ENCODE results near the gene GFAP. TPM values are rescaled to one million over a fixed set of nuclear protein-coding genes. Genes with fewer than 3 reads are reported as not detected.

The GFAP gene
- total RNA-seq, 1 experiment from 2014 or later = 1.6 TPM

DNA sequence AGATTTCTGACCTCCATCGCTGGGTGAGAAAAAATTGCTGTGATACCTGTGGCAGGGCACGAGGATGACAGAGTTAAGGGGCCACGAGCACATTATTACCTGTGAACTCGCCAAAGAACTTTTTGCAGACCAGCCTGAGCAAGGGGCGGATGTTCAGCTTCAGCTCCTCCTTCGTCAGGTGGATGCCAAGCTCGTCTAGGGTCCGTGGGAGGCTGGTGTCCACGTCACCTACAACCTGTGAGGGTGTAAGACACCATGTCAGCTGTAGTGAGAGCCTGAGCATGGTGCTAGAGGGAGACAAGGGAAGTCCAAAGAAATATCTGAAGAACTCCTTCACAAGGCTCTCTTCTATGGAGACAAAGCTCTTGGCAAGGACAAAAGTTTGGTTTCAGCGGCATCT lies 50.5 kb downstream of the GFAP start:
- Mint-ChIP-seq H3K4me3 (no peak overlapping the region), H3K9me3 (no peaks in the 10 kb centered on the region), H3K36me3 (peaks cover 65% of the 10 kb centered on the region), H3K4me1 (no peaks in the 10 kb centered on the region), H3K27ac (no peak overlapping the region), H3K27me3 (ENCODE audit: low read depth) (no peaks in the 10 kb centered on the region)
- ATAC-seq (no peak), DNase-seq (ENCODE audit: low spot score) (no peak)
- TF ChIP-seq RORB (CRISPR knock-in tag; IDR thresholded peaks at IDR 0.05) = no peak
- TF ChIP-seq, protein P1, sequence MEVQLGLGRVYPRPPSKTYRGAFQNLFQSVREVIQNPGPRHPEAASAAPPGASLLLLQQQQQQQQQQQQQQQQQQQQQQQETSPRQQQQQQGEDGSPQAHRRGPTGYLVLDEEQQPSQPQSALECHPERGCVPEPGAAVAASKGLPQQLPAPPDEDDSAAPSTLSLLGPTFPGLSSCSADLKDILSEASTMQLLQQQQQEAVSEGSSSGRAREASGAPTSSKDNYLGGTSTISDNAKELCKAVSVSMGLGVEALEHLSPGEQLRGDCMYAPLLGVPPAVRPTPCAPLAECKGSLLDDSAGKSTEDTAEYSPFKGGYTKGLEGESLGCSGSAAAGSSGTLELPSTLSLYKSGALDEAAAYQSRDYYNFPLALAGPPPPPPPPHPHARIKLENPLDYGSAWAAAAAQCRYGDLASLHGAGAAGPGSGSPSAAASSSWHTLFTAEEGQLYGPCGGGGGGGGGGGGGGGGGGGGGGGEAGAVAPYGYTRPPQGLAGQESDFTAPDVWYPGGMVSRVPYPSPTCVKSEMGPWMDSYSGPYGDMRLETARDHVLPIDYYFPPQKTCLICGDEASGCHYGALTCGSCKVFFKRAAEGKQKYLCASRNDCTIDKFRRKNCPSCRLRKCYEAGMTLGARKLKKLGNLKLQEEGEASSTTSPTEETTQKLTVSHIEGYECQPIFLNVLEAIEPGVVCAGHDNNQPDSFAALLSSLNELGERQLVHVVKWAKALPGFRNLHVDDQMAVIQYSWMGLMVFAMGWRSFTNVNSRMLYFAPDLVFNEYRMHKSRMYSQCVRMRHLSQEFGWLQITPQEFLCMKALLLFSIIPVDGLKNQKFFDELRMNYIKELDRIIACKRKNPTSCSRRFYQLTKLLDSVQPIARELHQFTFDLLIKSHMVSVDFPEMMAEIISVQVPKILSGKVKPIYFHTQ (CRISPR knock-in tag; IDR thresholded peaks at IDR 0.05) = no peak
- TF ChIP-seq CREB1 (CRISPR knock-in tag; IDR thresholded peaks at IDR 0.05) = no peak
- TF ChIP-seq ETV6 (CRISPR knock-in tag; IDR thresholded peaks at IDR 0.05) = no peak
- TF ChIP-seq JAZF1 (CRISPR knock-in tag; IDR thresholded peaks at IDR 0.05) = no peak
- TF ChIP-seq NR1H2 (CRISPR knock-in tag; IDR thresholded peaks at IDR 0.05) = no peak
- TF ChIP-seq, protein P2, sequence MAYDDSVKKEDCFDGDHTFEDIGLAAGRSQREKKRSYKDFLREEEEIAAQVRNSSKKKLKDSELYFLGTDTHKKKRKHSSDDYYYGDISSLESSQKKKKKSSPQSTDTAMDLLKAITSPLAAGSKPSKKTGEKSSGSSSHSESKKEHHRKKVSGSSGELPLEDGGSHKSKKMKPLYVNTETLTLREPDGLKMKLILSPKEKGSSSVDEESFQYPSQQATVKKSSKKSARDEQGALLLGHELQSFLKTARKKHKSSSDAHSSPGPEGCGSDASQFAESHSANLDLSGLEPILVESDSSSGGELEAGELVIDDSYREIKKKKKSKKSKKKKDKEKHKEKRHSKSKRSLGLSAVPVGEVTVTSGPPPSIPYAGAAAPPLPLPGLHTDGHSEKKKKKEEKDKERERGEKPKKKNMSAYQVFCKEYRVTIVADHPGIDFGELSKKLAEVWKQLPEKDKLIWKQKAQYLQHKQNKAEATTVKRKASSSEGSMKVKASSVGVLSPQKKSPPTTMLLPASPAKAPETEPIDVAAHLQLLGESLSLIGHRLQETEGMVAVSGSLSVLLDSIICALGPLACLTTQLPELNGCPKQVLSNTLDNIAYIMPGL (CRISPR knock-in tag; IDR thresholded peaks at IDR 0.05) = no peak
- TF ChIP-seq, protein P3, sequence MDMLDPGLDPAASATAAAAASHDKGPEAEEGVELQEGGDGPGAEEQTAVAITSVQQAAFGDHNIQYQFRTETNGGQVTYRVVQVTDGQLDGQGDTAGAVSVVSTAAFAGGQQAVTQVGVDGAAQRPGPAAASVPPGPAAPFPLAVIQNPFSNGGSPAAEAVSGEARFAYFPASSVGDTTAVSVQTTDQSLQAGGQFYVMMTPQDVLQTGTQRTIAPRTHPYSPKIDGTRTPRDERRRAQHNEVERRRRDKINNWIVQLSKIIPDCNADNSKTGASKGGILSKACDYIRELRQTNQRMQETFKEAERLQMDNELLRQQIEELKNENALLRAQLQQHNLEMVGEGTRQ (CRISPR knock-in tag; IDR thresholded peaks at IDR 0.05) = no peak
- CTCF ChIA-PET = interaction anchor here (0.6 to 8.0 kb wide), 7 partner anchors 14 to 284 kb away, joined by 3 to 103 read pairs (median 3); no protein-coding TSS in a partner anchor
- POLR2A ChIA-PET = no interaction called here

DNA sequence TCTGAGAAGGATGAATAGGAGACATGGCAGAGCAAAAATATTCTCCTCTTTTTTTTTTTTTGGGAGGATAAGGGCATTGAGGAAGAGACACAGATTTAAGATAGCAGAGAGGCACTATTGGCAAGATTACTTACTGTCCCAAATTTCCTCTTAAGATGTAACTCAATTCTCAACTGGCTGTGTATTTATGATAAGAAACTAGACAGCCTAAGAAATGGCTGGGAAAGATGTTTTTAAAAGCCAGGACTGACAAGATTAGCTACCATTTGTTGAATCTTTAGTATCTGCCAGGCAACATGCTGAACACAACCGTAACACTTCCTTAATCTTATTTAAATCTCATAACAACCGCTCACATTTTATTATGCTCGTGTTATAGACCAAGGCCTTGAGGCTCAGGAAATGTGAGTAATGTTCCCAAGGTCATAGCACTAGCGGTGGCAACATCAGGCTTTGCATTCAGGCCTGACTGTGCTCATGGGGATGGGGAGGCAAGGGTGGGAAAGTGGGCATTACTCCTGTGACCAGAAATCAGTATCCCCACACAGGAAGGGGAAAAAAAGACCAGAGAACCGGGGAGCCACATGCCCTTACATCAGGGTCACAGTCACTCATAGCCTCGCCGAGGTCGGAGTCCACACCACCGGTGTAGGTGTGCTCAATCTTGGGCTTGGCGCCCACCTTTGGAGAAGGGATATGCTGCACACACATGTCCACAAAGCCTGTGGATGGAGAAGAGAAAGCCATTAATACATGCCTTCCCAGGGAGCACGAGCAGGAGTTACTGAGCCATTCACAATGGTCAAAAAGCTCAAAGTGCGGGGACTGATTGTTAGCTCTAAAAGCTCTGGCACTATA lies 52.0 kb downstream of the GFAP start:
- ATAC-seq = no peak

DNA sequence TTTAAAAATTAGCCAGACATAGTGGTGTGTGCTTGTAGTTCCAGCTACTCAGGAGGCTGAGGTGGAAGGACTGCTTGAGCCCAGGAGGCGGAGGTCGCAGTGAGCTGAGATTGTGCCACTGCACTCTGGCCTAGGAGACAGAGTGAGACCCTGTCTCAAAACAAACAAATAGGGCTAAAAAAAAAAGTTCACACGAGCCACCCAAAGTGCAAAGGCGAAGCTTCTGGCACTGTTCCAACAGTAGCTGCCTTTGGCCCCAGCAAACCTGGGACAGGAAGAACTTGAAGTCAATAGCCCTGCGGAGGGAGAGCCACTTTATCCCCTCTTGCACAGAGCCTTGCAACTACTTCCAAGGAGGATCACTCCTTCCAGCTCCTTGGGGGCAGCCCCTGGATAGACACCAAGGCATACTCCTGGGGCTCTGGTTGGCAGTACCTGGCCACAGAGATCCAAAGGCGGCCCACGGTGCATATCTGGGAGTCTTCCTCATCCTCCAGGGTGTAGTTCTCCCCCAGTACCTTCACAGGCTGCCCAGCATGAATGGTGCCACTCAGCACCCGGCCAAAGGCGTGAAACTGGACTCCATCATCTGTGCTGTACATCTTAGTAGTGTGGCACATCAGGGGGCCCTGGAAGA lies 52.9 kb downstream of the GFAP start:
- H3K36me3 Mint-ChIP-seq = peaks cover 57% of the 10 kb centered on the region
- POLR2A ChIA-PET = no interaction called here
- TF ChIP-seq ZNF232 (CRISPR knock-in tag; IDR thresholded peaks at IDR 0.05) (no peak), GTF2I (CRISPR knock-in tag; conservative IDR thresholded peaks at IDR 0.05) (no peak), JAZF1 (CRISPR knock-in tag; IDR thresholded peaks at IDR 0.05) (no peak), RELA (CRISPR knock-in tag; IDR thresholded peaks at IDR 0.05; ENCODE audit: borderline replicate concordance) (no peak), FOXK1 (CRISPR knock-in tag; IDR thresholded peaks at IDR 0.05) (no peak), ZNF219 (CRISPR knock-in tag; IDR thresholded peaks at IDR 0.05; ENCODE audit: borderline replicate concordance) (no peak), ESRRA (CRISPR knock-in tag; IDR thresholded peaks at IDR 0.05; ENCODE audit: borderline replicate concordance) (no peak), ZNF423 (CRISPR knock-in tag; IDR thresholded peaks at IDR 0.05) (no peak), SMAD3 (CRISPR knock-in tag; IDR thresholded peaks at IDR 0.05; ENCODE audit: borderline replicate concordance) (no peak), NR3C1 (CRISPR knock-in tag; conservative IDR thresholded peaks at IDR 0.05; ENCODE audit: low read depth) (no peak), ZNF396 (CRISPR knock-in tag; IDR thresholded peaks at IDR 0.05; ENCODE audit: borderline replicate concordance) (no peak), CBFB (CRISPR knock-in tag; IDR thresholded peaks at IDR 0.05; ENCODE audit: low read depth) (no peak)
- DNase-seq (ENCODE audit: low spot score) (no peak), ATAC-seq (no peak)
- H3K4me1 Mint-ChIP-seq = no peaks in the 10 kb centered on the region
- no peaks in the 10 kb centered on the region for H3K27me3 Mint-ChIP-seq (ENCODE audit: low read depth)
- H3K27ac Mint-ChIP-seq = no peak overlapping the region
- CTCF ChIA-PET = interaction anchor here (8.0 kb wide), 1 partner anchor 85 kb away, joined by 103 read pairs; no protein-coding TSS in a partner anchor
- H3K4me3 Mint-ChIP-seq = no peak overlapping the region
- H3K9me3 Mint-ChIP-seq = no peaks in the 10 kb centered on the region

More for the DNA sequence above, 52.0 kb downstream of the GFAP start:
- TF ChIP-seq CREB1 (CRISPR knock-in tag; IDR thresholded peaks at IDR 0.05) (no peak), FOXJ3 (CRISPR knock-in tag; IDR thresholded peaks at IDR 0.05; ENCODE audit: borderline replicate concordance) (no peak), ATF1 (CRISPR knock-in tag; IDR thresholded peaks at IDR 0.05) (no peak), NFATC4 (CRISPR knock-in tag; IDR thresholded peaks at IDR 0.05) (no peak), TP53 (CRISPR knock-in tag; IDR thresholded peaks at IDR 0.05) (no peak), MXD4 (CRISPR knock-in tag; IDR thresholded peaks at IDR 0.05; ENCODE audit: borderline replicate concordance) (no peak), NR1H2 (CRISPR knock-in tag; IDR thresholded peaks at IDR 0.05) (no peak), ZNF219 (CRISPR knock-in tag; IDR thresholded peaks at IDR 0.05; ENCODE audit: borderline replicate concordance) (no peak)
- no peaks in the 10 kb centered on the region for H3K9me3 Mint-ChIP-seq
- H3K4me1 Mint-ChIP-seq = no peaks in the 10 kb centered on the region
- H3K36me3 Mint-ChIP-seq = peaks cover 63% of the 10 kb centered on the region
- ChIA-PET POLR2A (no interaction called here), CTCF (interaction anchor here (1.3 to 8.0 kb wide), 2 partner anchors 15 to 86 kb away, joined by 4 to 103 read pairs; no protein-coding TSS in a partner anchor)
- no peak overlapping the region for H3K27ac Mint-ChIP-seq
- DNase-seq (ENCODE audit: low spot score) = no peak
- no peak overlapping the region for H3K4me3 Mint-ChIP-seq
- no peaks in the 10 kb centered on the region for H3K27me3 Mint-ChIP-seq (ENCODE audit: low read depth)
